Tibial nerve (tissue), 4 donors: Measurements from ENCODE around the gene SEC22C.

ENCODE experiments used
- EP300 ChIP-seq, 2 donors: sonication (generic); formaldehyde crosslinking; IDR thresholded peaks; one replicate each; pipeline ENCODE4 v1.6.1; 2017; ENCODE audit warnings: antibody characterized with exemption in 2 of 2, mild to moderate bottlenecking in 1 of 2
- POLR2A ChIP-seq, 2 donors: fragments of 450-650 bp; IDR thresholded peaks; one replicate each; pipeline ENCODE4 v1.6.1; 2017; ENCODE audit warnings: antibody characterized with exemption in 2 of 2, mild to moderate bottlenecking in 2 of 2, moderate library complexity in 2 of 2
- TF ChIP-seq, protein P1 (sequence below), 5 experiments: fragments of 200-600 bp in 3 of 5; fragments of 450-650 bp in 2 of 5; sonication (generic) in 3 of 5; IDR thresholded peaks; one replicate each; pipeline ENCODE4 v1.5.1; 2016 to 2019; ENCODE audit warnings: antibody characterized with exemption in 5 of 5, mild to moderate bottlenecking in 3 of 5, moderate library complexity in 2 of 5

DNA sequence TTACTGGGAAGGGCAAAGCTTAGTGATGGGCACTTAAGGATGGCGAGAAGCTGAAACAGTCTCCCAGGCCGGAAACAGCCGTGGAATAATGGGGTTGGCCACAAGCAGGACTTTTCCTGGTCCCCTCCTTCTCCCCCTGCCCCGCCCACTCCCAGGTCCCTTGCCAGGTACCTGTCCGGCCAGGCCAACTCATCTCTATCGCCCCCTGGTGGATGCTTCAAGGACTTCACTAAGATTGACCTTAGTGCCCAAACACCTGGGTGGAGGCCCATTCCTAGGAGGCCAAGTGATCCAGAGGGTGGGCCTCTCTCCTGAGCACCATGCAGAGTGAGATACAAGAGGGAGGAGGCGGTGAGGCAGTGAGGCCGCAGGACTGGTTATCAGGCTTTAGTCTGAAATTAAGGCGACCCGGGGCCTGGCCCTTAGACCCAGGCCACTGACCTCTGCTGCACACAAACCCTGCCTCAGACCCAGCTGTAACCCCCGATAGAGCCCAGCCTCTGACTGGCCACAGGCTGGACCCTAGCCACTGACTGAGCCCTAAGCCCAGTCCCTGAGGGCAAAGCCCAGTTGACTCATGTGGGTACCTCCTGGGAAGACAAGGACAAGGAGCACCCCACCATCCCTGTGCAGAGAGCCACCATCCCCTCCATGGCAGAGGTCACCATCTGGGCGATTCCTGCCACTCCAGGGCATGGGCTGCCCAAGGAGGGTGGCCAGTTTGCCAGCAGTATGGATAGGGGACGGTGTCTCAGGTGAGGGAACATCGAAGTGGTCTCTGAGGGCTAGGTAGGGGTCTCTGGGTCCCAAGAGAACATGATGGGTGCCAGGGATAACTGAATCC lies 41.7 kb downstream of the SEC22C start:
- TF ChIP-seq, protein P1, sequence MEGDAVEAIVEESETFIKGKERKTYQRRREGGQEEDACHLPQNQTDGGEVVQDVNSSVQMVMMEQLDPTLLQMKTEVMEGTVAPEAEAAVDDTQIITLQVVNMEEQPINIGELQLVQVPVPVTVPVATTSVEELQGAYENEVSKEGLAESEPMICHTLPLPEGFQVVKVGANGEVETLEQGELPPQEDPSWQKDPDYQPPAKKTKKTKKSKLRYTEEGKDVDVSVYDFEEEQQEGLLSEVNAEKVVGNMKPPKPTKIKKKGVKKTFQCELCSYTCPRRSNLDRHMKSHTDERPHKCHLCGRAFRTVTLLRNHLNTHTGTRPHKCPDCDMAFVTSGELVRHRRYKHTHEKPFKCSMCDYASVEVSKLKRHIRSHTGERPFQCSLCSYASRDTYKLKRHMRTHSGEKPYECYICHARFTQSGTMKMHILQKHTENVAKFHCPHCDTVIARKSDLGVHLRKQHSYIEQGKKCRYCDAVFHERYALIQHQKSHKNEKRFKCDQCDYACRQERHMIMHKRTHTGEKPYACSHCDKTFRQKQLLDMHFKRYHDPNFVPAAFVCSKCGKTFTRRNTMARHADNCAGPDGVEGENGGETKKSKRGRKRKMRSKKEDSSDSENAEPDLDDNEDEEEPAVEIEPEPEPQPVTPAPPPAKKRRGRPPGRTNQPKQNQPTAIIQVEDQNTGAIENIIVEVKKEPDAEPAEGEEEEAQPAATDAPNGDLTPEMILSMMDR (IDR thresholded peaks at IDR 0.05) = peak; percentile 42 to 70 (median 62)
- TF ChIP-seq EP300 (IDR thresholded peaks at IDR 0.05) (no peak), POLR2A (IDR thresholded peaks at IDR 0.05) (no peak)
